Large intestine (tissue), 3 donors: ENCODE results near the gene NRP1. TPM values are rescaled to one million over a fixed set of nuclear protein-coding genes. Genes with fewer than 3 reads are reported as not detected.
"Not testable (repeated sequence)": the region's sequence is repeated elsewhere in the genome, so short reads cannot be mapped to it uniquely, and the experiment has no call there.

Source experiments
- DNase-seq, 2 donors: peaks; one replicate each; pipeline versions ENCODE4 v3.0.0 to v3.0.0-alpha.2; 2013
- H3K27ac ChIP-seq: one replicate; pipeline ENCODE4 v1.5.1; 2013; ENCODE audit warnings: low read length
- H3K27me3 ChIP-seq: 2 replicates; pipeline ENCODE4 v1.6.1; 2013; ENCODE audit warnings: low read length; ENCODE audit not compliant: control insufficient read depth, insufficient read depth
- H3K36me3 ChIP-seq: 2 replicates; pipeline ENCODE4 v1.6.1; 2013; ENCODE audit warnings: low read length; ENCODE audit not compliant: control insufficient read depth, insufficient read depth
- H3K4me1 ChIP-seq: one replicate; pipeline ENCODE4 v1.6.1; 2013; ENCODE audit warnings: low read length; ENCODE audit not compliant: control insufficient read depth, insufficient read depth
- H3K4me3 ChIP-seq: one replicate; pipeline ENCODE4 v1.5.1; 2013; ENCODE audit warnings: low read length
- H3K9me3 ChIP-seq: one replicate; pipeline ENCODE4 v1.6.1; 2013; ENCODE audit warnings: mild to moderate bottlenecking, low read depth, low read length, moderate library complexity; ENCODE audit not compliant: control insufficient read depth
- WGBS: methylation state at CpG from one replicate; pipeline ENCODE4 v1.1.5; 2013; ENCODE audit warnings: low lambda C conversion rate; ENCODE audit not compliant: insufficient coverage; 5-methylcytosine and 5-hydroxymethylcytosine counted together
- polyA plus RNA-seq: library from polyadenylated mRNA; unstranded; fragments of 120-200 nt; gene quantifications from one replicate; pipeline ENCODE4 v1.2.1, GENCODE V29; 2013

Gene NRP1
- polyA plus RNA-seq, 1 donor, result 33.4 TPM

DNA sequence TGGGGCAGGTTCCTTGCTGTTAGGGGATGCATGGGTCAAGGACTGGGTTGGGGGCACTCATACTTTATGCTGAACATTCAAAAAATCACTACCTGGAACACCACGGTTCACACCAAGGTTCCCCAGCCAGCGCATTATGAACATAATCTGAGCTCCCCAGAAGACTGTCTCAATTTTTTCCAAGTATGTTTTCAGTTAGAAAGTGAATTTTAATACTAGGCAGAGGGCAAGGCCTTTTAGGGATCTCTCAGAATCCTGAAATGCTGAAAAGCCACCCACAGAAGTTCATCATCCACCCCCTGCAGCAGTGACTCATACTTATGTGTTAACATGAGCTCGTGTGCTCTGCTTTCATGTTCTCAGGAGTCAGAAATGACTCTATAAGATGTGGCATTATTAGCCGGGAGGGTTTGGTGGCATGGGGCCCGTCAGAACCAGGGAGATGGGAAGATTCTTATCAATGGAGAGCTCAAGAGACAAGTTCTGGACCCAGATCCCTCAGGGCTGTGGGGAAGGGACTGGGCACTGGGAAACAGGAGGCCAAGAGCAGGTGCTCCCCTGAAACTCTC is 191.2 kb downstream of the NRP1 start:
- H3K4me1 ChIP-seq, result no peaks in the 10 kb centered on the region
- no peaks in the 10 kb centered on the region for H3K27me3 ChIP-seq
- H3K9me3 ChIP-seq, result no peaks in the 10 kb centered on the region
- H3K36me3 ChIP-seq, result no peaks in the 10 kb centered on the region
- WGBS, result no CpG with 5 or more reads among the region's 5 CpGs
- DNase-seq, result no peak
- H3K4me3 ChIP-seq, result no peak overlapping the region
- H3K27ac ChIP-seq, result no peak overlapping the region

DNA sequence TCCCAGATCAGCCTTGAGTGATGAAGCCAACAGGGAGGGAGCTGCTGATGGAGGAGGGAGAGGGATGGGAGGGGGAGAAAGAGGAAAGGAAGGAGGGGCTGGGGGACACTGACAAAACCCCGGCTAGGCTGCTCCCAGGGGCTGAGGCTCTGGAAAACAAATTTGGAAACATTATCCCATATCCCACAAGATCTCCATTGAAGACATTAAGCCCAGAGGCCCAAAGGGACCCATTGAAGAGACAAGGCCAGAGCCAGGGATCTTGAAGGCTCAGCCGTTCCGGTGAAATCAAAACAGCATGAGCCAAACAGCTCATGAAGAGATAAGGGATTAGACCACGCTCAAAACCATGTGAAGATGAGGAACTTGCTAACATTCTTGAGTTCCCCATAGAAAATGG is 192.2 kb downstream of the NRP1 start:
- H3K4me1 ChIP-seq, result peaks cover 6% of the 10 kb centered on the region
- H3K9me3 ChIP-seq, result no peaks in the 10 kb centered on the region
- no peaks in the 10 kb centered on the region for H3K27me3 ChIP-seq
- H3K4me3 ChIP-seq, result no peak overlapping the region
- DNase-seq, result no peak
- no peak overlapping the region for H3K27ac ChIP-seq
- no peaks in the 10 kb centered on the region for H3K36me3 ChIP-seq
- WGBS, result no CpG with 5 or more reads among the region's 4 CpGs

DNA sequence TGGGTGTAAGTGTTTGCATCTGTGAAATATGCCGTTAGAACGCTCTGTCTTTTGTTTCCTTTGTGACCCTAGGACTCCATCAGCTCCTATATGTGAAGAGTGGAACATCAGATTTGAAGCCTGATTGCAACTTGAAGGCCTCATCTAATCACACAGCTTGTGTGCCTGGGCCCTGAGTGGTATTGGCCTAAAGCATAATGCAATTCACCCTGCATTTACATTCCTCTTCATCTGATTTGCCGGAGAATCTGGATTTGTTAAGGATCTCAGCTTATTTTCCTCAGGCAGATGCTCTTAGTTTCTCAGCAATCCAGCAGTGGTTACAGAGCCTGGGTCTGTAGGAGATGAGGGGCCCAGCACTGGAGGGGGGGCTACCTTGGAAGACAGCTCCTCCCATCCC is 193.2 kb downstream of the NRP1 start:
- DNase-seq, result no peak
- H3K27ac ChIP-seq, result no peak overlapping the region
- H3K9me3 ChIP-seq, result no peaks in the 10 kb centered on the region
- no peaks in the 10 kb centered on the region for H3K27me3 ChIP-seq
- H3K4me3 ChIP-seq, result no peak overlapping the region
- H3K4me1 ChIP-seq, result peaks cover 12% of the 10 kb centered on the region
- WGBS, result no CpG with 5 or more reads among the region's 3 CpGs
- H3K36me3 ChIP-seq, result no peaks in the 10 kb centered on the region

- H3K27ac ChIP-seq, result no peak overlapping the region
- 90% methylated on average over 4 of the region's 12 CpGs for WGBS
- H3K9me3 ChIP-seq, result no peaks in the 10 kb centered on the region
- no peaks in the 10 kb centered on the region for H3K27me3 ChIP-seq
- no peaks in the 10 kb centered on the region for H3K36me3 ChIP-seq
- peaks cover 22% of the 10 kb centered on the region for H3K4me1 ChIP-seq
- peak in 1 of 2 donors; percentile 42 for DNase-seq
- no peak overlapping the region for H3K4me3 ChIP-seq
These were observed 195.3 kb downstream of the NRP1 start for GRCh38 chr10:33139181-33139646.

DNA sequence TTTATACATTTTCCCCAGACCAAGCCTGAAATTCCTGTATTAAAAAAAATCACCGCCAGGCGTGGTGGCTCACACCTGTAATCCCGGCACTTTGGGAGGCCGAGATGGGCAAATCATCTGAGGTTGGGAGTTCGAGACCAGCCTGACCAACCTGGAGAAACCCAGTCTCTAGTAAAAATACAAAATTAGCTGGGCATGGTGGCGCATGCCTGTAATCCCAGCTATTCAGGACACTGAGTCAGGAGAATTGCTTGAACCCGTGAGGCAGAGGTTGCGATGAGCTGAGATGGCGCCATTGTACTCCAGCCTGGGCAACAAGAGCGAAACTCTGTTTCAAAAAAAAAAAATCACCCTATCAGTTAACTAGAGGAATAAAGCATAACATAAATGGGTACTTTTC is 195.8 kb downstream of the NRP1 start:
- not testable (repeated sequence) for H3K27me3 ChIP-seq, DNase-seq, H3K4me3 ChIP-seq, H3K36me3 ChIP-seq, H3K9me3 ChIP-seq, H3K27ac ChIP-seq
- peaks cover 24% of the 10 kb centered on the region for H3K4me1 ChIP-seq
- WGBS, result 100% methylated on average over 4 of the region's 10 CpGs

DNA sequence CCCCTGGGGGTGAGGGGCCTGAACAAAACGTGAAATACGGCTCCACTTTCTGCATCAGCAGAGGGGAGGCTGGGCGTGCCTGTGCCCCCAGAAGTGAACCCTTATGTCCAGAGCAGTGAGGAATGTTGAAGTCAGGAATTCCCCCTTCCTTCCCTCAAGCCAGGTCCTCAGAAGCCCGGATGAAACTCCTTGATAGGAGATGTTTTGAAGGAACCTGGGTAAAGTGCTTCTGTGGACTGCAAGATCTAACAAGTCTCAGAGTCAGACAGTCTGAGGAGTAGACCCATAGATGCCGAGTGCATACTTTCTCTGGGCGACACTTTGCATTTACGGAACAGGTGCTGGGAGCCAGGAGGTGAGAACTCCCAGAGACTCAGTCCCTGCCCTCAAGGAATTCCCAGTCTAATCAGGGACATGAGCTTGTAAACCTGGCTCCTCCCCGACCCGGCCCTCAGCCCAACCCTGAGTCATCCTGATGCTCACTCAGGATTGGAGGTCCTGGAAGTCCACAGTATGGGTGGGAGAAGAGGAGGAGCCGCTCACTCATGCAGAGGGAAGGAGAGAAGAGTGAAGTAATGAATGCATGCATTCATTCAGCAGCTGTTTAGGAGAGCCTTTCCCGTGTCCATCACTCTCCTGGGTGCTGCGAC is 197.0 kb downstream of the NRP1 start:
- WGBS, result no CpG with 5 or more reads among the region's 12 CpGs
- H3K27me3 ChIP-seq, result no peaks in the 10 kb centered on the region
- H3K9me3 ChIP-seq, result no peaks in the 10 kb centered on the region
- H3K4me1 ChIP-seq, result peaks cover 27% of the 10 kb centered on the region
- peak overlapping the region; percentile 79 for H3K27ac ChIP-seq
- DNase-seq, result no peak
- H3K4me3 ChIP-seq, result no peak overlapping the region
- no peaks in the 10 kb centered on the region for H3K36me3 ChIP-seq

- Histone ChIP-seq H3K9me3 (no peaks in the 10 kb centered on the region), H3K27ac (peak overlapping the region; percentile 79), H3K4me3 (no peak overlapping the region), H3K36me3 (no peaks in the 10 kb centered on the region), H3K4me1 (peaks cover 27% of the 10 kb centered on the region), H3K27me3 (no peaks in the 10 kb centered on the region)
- no CpG with 5 or more reads among the region's 1 CpG for WGBS
- DNase-seq, result peak; percentile 68 to 86
These were observed 197.7 kb downstream of the NRP1 start for GRCh38 chr10:33136781-33137180.

GRCh38 chr10:33136271-33136670 is 198.2 kb downstream of the NRP1 start:
- Histone ChIP-seq H3K9me3 (no peaks in the 10 kb centered on the region), H3K27ac (peak overlapping the region; percentile 77), H3K4me1 (peaks cover 27% of the 10 kb centered on the region), H3K4me3 (no peak overlapping the region), H3K36me3 (no peaks in the 10 kb centered on the region), H3K27me3 (no peaks in the 10 kb centered on the region)
- WGBS, result 80% methylated on average over 1 of the region's 3 CpGs
- DNase-seq, result no peak

GRCh38 chr10:33134011-33134751 is 200.3 kb downstream of the NRP1 start:
- Histone ChIP-seq H3K4me3 (no peak overlapping the region), H3K27ac (peak overlapping the region; percentile 90), H3K27me3 (no peaks in the 10 kb centered on the region), H3K36me3 (no peaks in the 10 kb centered on the region), H3K9me3 (no peaks in the 10 kb centered on the region), H3K4me1 (peaks cover 27% of the 10 kb centered on the region)
- peak; percentile 96 to 98 for DNase-seq
- WGBS, result no CpG with 5 or more reads among the region's 11 CpGs

DNA sequence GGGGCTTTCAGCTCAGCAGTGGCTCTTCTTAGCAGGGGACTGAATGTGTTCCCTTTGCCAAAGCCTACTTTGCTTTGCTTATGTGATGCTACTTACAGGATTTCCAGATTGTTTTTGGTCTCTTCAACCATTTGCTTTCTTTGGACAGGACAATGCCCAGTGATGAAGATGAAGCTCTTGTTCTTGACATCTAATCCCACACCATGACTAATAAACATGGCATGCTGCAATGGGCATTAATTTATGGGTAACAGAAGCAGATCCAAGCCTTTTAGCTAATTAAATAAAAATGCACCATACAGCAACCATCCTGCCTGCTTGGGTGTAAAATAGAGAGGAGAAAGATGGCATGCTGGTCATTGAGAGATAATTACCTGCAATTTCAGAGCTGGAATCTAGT is 200.9 kb downstream of the NRP1 start:
- H3K36me3 ChIP-seq, result no peaks in the 10 kb centered on the region
- DNase-seq, result no peak
- no peaks in the 10 kb centered on the region for H3K27me3 ChIP-seq
- peak overlapping the region; percentile 75 for H3K27ac ChIP-seq
- no peaks in the 10 kb centered on the region for H3K9me3 ChIP-seq
- H3K4me1 ChIP-seq, result peaks cover 27% of the 10 kb centered on the region
- H3K4me3 ChIP-seq, result no peak overlapping the region
